Activated naive CD8-positive, alpha-beta T cell treated with anti-CD3 and anti-CD28 coated beads, Interleukin-2, amount 10 ng/mL, durations not matched to agents 7 days and 5 days (primary cell): ENCODE measurements around the gene LSM12. TPM values are rescaled to one million over a fixed set of nuclear protein-coding genes. Genes with fewer than 3 reads are reported as not detected.
"Not testable (repeated sequence)": the region's sequence is repeated elsewhere in the genome, so short reads cannot be mapped to it uniquely, and the experiment has no call there.

Source experiments
- ATAC-seq: fragments of 150-1000 bp; cut with Tn5 transposase; one replicate; pipeline ENCODE4 v1.10.0; 2021; ENCODE audit warnings: low read depth, moderate library complexity
- POLR2A ChIA-PET: fragments of 350-600 bp; sonication (Branson Sonifier 250); formaldehyde crosslinking; loops from one replicate; lab custom pipeline; 2021; ENCODE audit warnings: antibody characterized with exemption; lab: Charles Lee
- DNase-seq: peaks from one replicate; pipeline ENCODE4 v3.0.0; 2021
- H3K27ac Mint-ChIP-seq: one replicate; pipeline ENCODE4 v1.8.0; 2022; ENCODE audit warnings: mild to moderate bottlenecking, mixed read lengths
- H3K27me3 Mint-ChIP-seq: one replicate; pipeline ENCODE4 v1.8.0; 2022; ENCODE audit warnings: mild to moderate bottlenecking, moderate library complexity, mixed read lengths
- H3K36me3 Mint-ChIP-seq: one replicate; pipeline ENCODE4 v1.8.0; 2021; ENCODE audit warnings: mild to moderate bottlenecking, mixed read lengths
- H3K4me1 Mint-ChIP-seq: one replicate; pipeline ENCODE4 v1.8.0; 2021; ENCODE audit warnings: mixed read lengths
- H3K4me3 Mint-ChIP-seq: one replicate; pipeline ENCODE4 v1.8.0; 2022; ENCODE audit warnings: mild to moderate bottlenecking, moderate library complexity, mixed read lengths
- H3K9me3 Mint-ChIP-seq: one replicate; pipeline ENCODE4 v1.8.0; 2021; ENCODE audit warnings: mixed read lengths
- total RNA-seq, 2 experiments: library from RNA; stranded (reverse); gene quantifications; one replicate each; pipeline ENCODE4 v1.2.3, GENCODE V29; 2021

Gene LSM12
- total RNA-seq, 2 experiments from 2014 or later, result 46.9 to 51.4 TPM

GRCh38 chr17:44062871-44063270, 3.6 kb downstream of the LSM12 start:
- DNase-seq (no peak), ATAC-seq (no peak)
- POLR2A ChIA-PET, result no interaction called here
- no peaks in the 10 kb centered on the region for H3K9me3 Mint-ChIP-seq
- peaks cover 35% of the 10 kb centered on the region for H3K36me3 Mint-ChIP-seq
- H3K27ac Mint-ChIP-seq, result no peak overlapping the region
- no peak overlapping the region for H3K4me3 Mint-ChIP-seq
- H3K27me3 Mint-ChIP-seq, result no peaks in the 10 kb centered on the region
- peaks cover 44% of the 10 kb centered on the region for H3K4me1 Mint-ChIP-seq

- DNase-seq (no peak), ATAC-seq (no peak)
- peak overlapping the region; percentile 10 for H3K27ac Mint-ChIP-seq
- H3K4me1 Mint-ChIP-seq, result peaks cover 40% of the 10 kb centered on the region
- peaks cover 35% of the 10 kb centered on the region for H3K36me3 Mint-ChIP-seq
- no peaks in the 10 kb centered on the region for H3K9me3 Mint-ChIP-seq
- H3K27me3 Mint-ChIP-seq, result no peaks in the 10 kb centered on the region
- POLR2A ChIA-PET, result interaction anchor here (0.6 kb wide), 2 partner anchors 9 to 13 kb away, joined by 3 to 4 read pairs; no protein-coding TSS in a partner anchor
- no peak overlapping the region for H3K4me3 Mint-ChIP-seq
These were observed 5.0 kb downstream of the LSM12 start for GRCh38 chr17:44061446-44061845.

GRCh38 chr17:44059101-44059892, 7.2 kb downstream of the LSM12 start:
- POLR2A ChIA-PET, result interaction anchor here (0.7 kb wide), 1 partner anchor 45 kb away, joined by 3 read pairs; no protein-coding TSS in a partner anchor
- peaks cover 31% of the 10 kb centered on the region for H3K36me3 Mint-ChIP-seq
- no peak overlapping the region for H3K4me3 Mint-ChIP-seq
- H3K9me3 Mint-ChIP-seq, result no peaks in the 10 kb centered on the region
- H3K27ac Mint-ChIP-seq, result no peak overlapping the region
- DNase-seq (no peak), ATAC-seq (no peak)
- H3K4me1 Mint-ChIP-seq, result peaks cover 34% of the 10 kb centered on the region
- H3K27me3 Mint-ChIP-seq, result no peaks in the 10 kb centered on the region

GRCh38 chr17:44053125-44053872, 13.2 kb downstream of the LSM12 start:
- no peaks in the 10 kb centered on the region for H3K27me3 Mint-ChIP-seq
- peaks cover 13% of the 10 kb centered on the region for H3K36me3 Mint-ChIP-seq
- no peak overlapping the region for H3K27ac Mint-ChIP-seq
- DNase-seq (no peak), ATAC-seq (no peak)
- POLR2A ChIA-PET, result no interaction called here
- no peak overlapping the region for H3K4me3 Mint-ChIP-seq
- H3K9me3 Mint-ChIP-seq, result no peaks in the 10 kb centered on the region
- peaks cover 4% of the 10 kb centered on the region for H3K4me1 Mint-ChIP-seq

- H3K9me3 Mint-ChIP-seq, result no peaks in the 10 kb centered on the region
- no peak for ATAC-seq
- H3K36me3 Mint-ChIP-seq, result peaks cover 20% of the 10 kb centered on the region
- H3K4me1 Mint-ChIP-seq, result peaks cover 6% of the 10 kb centered on the region
- no peak overlapping the region for H3K27ac Mint-ChIP-seq
- no peak for DNase-seq
- H3K27me3 Mint-ChIP-seq, result no peaks in the 10 kb centered on the region
- no peak overlapping the region for H3K4me3 Mint-ChIP-seq
- POLR2A ChIA-PET, result no interaction called here
These were observed 17.0 kb downstream of the LSM12 start for GRCh38 chr17:44049294-44050060.

GRCh38 chr17:44046893-44047292, 19.6 kb downstream of the LSM12 start:
- not testable (repeated sequence) for ATAC-seq, DNase-seq, H3K9me3 Mint-ChIP-seq, H3K27ac Mint-ChIP-seq, H3K27me3 Mint-ChIP-seq, H3K4me1 Mint-ChIP-seq, H3K4me3 Mint-ChIP-seq
- peaks cover 14% of the 10 kb centered on the region for H3K36me3 Mint-ChIP-seq
- POLR2A ChIA-PET, result interaction anchor here (0.7 kb wide), 1 partner anchor 113 kb away, joined by 8 read pairs; no protein-coding TSS in a partner anchor

GRCh38 chr17:44045486-44045885, 21.0 kb downstream of the LSM12 start:
- DNase-seq (no peak), ATAC-seq (no peak)
- Mint-ChIP-seq H3K4me3 (no peak overlapping the region), H3K36me3 (peaks cover 16% of the 10 kb centered on the region), H3K4me1 (peaks cover 13% of the 10 kb centered on the region), H3K27ac (no peak overlapping the region), H3K9me3 (no peaks in the 10 kb centered on the region), H3K27me3 (no peaks in the 10 kb centered on the region)
- POLR2A ChIA-PET, result no interaction called here

- Mint-ChIP-seq H3K4me3 (no peak overlapping the region), H3K4me1 (peaks cover 22% of the 10 kb centered on the region), H3K27ac (no peak overlapping the region), H3K9me3 (no peaks in the 10 kb centered on the region), H3K36me3 (peaks cover 21% of the 10 kb centered on the region), H3K27me3 (no peaks in the 10 kb centered on the region)
- ATAC-seq (no peak), DNase-seq (no peak)
- POLR2A ChIA-PET, result interaction anchor here (0.7 kb wide), 1 partner anchor 112 kb away, joined by 4 read pairs; no protein-coding TSS in a partner anchor
These were observed 22.4 kb downstream of the LSM12 start for GRCh38 chr17:44044071-44044470.

GRCh38 chr17:44043272-44043696, 23.2 kb downstream of the LSM12 start:
- DNase-seq (no peak), ATAC-seq (no peak)
- Mint-ChIP-seq H3K27me3 (no peaks in the 10 kb centered on the region), H3K9me3 (no peaks in the 10 kb centered on the region), H3K4me3 (no peak overlapping the region), H3K4me1 (peaks cover 20% of the 10 kb centered on the region), H3K27ac (no peak overlapping the region), H3K36me3 (peaks cover 21% of the 10 kb centered on the region)
- POLR2A ChIA-PET, result interaction anchor here (0.7 kb wide), 1 partner anchor 1464 kb away, joined by 4 read pairs; no protein-coding TSS in a partner anchor

GRCh38 chr17:44039829-44040635, 26.4 kb downstream of the LSM12 start:
- peaks cover 18% of the 10 kb centered on the region for H3K4me1 Mint-ChIP-seq
- H3K9me3 Mint-ChIP-seq, result no peaks in the 10 kb centered on the region
- peaks cover 16% of the 10 kb centered on the region for H3K36me3 Mint-ChIP-seq
- POLR2A ChIA-PET, result no interaction called here
- peak overlapping the region; percentile 60 for H3K27ac Mint-ChIP-seq
- peak overlapping the region; percentile 28 for H3K4me3 Mint-ChIP-seq
- H3K27me3 Mint-ChIP-seq, result no peaks in the 10 kb centered on the region
- ATAC-seq (no peak), DNase-seq (no peak)

- POLR2A ChIA-PET, result no interaction called here
- ATAC-seq, result no peak
- Mint-ChIP-seq H3K27me3 (no peaks in the 10 kb centered on the region), H3K4me1 (peaks cover 22% of the 10 kb centered on the region), H3K4me3 (no peak overlapping the region), H3K36me3 (peaks cover 21% of the 10 kb centered on the region), H3K27ac (peak overlapping the region; percentile 51), H3K9me3 (no peaks in the 10 kb centered on the region)
- DNase-seq, result no peak
These were observed 27.9 kb downstream of the LSM12 start for GRCh38 chr17:44038604-44039011.

GRCh38 chr17:44037471-44037870, 29.0 kb downstream of the LSM12 start:
- ATAC-seq (no peak), DNase-seq (no peak)
- peaks cover 22% of the 10 kb centered on the region for H3K4me1 Mint-ChIP-seq
- peaks cover 28% of the 10 kb centered on the region for H3K36me3 Mint-ChIP-seq
- H3K27ac Mint-ChIP-seq, result no peak overlapping the region
- H3K4me3 Mint-ChIP-seq, result no peak overlapping the region
- no peaks in the 10 kb centered on the region for H3K9me3 Mint-ChIP-seq
- POLR2A ChIA-PET, result no interaction called here
- no peaks in the 10 kb centered on the region for H3K27me3 Mint-ChIP-seq
